Activated CD8-positive, alpha-beta memory T cell treated with anti-CD3 and anti-CD28 coated beads for 1 hour (primary cell): ENCODE data around the gene OR5A1.

Experiments
- DNase-seq, 2 donors: peaks; one replicate each; pipeline ENCODE4 v3.0.0-alpha.2; 2020; ENCODE audit warnings: low read depth in 1 of 2; ENCODE audit errors: extremely low read depth in 1 of 2

Gene OR5A1

DNA sequence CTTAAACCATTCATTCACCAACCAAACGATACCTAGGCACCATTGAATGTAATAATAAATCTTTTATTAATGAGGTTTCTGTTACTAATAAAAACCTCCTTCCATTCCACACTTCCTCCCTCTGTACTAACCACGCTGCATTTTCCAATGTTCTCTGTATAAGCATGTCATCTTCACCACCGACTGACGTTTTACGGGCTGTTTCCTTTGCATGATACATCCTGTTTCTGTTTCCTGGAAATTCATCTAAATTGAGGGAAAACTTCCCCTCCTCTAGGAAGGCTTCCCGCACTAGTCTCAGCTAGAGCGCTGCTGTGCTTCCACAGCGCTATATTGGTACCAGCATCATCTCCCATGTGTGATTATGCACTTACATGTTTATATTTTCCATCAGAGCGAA is 38.9 kb downstream of the OR5A1 start:
- no peak for DNase-seq

- no peak for DNase-seq
Measured at GRCh38 chr11:59479906-59480305, 43.6 kb downstream of the OR5A1 start.

- DNase-seq, result no peak
Measured at GRCh38 chr11:59480359-59480758, 44.1 kb downstream of the OR5A1 start.
